ENCODE measurements around the gene EPG5.
"Not testable (repeated sequence)": the region's sequence is repeated elsewhere in the genome, so short reads cannot be mapped to it uniquely, and the experiment has no call there.

The EPG5 gene

DNA sequence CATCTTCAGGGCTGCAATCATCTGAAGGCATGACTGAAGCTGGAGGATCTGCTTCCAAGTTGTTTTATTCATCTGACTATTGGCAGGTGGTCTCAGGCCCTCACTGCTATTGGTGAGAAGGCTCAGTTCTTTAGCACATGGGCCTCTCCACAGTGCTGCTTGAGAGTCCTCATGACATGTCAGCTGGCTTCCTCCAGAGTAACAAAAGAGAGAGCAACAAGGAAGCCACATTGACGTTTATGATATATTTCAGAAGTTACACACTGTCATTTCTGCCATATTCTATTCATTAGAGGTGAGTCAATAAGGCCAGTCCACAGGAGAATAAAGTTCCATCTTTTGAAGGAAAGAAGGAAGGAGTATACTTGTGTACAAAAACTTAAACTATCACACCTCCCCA lies 149.6 kb downstream of the EPG5 start:
- no peak for DNase-seq (ENCODE audit: low spot score)
- no peak for FAIRE-seq

DNA sequence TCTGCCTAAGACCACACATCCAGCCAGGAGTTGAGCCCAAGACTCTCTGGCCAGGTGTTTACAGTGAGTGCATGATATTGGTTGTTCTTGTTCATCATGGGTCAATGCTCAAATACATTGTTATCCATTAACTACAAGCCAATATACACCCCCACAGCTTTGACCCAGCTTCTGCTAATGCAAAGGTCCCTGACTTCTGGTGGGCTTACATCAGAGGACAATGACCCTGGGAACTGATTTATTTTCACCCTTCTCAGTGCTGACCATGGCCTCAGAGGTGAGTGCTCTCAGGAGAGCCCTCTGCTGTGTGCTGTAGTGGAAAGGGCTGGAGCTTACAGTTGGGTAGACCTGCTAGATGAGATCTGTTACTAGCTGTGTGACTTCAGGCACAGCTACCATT lies 152.4 kb downstream of the EPG5 start:
- FAIRE-seq; DNase-seq (ENCODE audit: low spot score): not testable (repeated sequence)

DNA sequence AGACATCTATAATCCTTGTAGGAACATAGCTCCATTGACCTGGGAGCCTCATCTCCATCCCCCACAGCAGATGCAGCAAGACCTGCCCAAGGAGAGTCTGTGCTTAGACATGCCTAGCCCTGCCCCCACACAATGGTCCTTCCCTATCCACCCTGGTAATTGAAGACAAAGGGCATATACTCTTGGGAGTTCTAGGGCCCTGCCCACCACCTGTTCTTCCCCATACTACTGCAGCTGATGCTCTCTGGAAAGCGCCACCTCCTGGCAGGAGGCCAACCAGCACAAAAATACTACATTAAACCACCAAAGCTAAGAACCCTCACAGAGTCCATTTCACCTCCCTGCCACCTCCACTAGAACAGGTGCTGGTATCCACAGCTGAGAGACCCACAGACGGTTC lies 160.0 kb downstream of the EPG5 start:
- not testable (repeated sequence) for FAIRE-seq; DNase-seq (ENCODE audit: low spot score)

DNA sequence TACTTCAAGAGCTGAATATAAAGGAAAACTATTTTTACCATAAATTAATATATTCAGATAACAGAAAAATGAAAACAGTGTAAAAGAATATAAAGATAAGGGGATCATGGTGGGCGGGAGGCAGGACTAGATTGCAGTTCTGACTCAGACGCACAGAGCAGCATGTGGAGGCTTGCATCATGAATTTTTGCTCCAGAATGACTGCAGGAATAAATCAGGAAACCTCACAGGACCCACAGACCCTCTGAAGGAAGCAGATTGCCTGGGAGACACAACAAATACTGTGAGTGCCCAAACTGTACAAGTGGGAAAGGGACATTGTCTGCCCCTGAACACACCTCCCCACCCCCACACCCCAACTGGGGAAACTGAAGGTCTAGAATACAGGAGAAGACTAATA lies 160.9 kb downstream of the EPG5 start:
- DNase-seq (ENCODE audit: low spot score) (no peak), FAIRE-seq (no peak)

DNA sequence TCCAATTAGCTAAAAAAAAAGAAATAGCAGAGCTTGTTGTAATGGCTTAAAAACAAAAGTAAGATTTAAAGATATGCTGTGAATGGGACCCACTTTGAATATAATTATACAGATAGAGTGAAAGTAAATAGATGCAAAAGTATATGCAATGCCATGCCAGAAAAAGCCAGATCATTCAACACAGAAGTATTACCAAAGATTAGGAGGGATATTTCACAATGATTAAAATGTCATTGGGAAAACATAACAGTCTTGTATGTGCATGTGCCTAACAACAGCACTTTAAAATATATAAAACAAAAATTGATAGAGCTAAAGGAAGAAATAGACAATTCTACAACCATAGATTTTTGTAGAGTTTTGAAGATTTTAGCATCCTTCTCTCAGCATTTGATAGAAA lies 161.6 kb downstream of the EPG5 start:
- no peak for FAIRE-seq
- DNase-seq (ENCODE audit: low spot score), result no peak

DNA sequence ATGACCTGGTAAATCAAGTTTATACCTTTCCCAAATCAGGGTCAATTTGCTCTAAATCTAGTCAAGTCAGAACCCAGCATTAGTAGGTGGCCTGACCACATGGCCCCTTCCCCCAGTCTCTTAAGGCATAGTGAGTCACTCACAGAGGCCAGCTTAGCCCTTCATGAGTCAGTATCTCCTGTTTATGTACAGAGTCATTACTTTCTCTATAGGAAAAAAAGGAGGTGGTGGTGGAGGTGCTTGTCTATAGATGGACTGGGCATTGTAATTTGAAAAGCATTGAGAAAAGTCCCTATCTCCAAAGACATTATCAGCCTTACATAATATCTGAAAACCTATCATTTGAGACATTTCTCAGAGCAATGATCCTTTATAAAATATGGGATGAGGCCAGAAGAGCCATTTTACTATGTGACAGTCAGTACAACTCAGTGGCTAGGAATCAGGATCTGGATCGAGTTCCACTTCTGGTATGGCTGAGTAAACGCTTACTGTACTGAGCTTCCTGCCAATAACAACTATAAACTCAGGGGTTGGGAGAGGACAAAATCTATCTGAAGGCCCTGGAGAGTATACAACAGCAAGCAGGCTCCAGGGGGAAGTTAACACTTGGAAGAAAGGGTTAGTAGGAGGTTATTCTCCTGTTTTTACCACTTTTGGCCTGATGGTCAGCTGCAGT lies 164.2 kb downstream of the EPG5 start:
- DNase-seq (ENCODE audit: low spot score) (peak; percentile 89), FAIRE-seq (peak; percentile 86)

DNA sequence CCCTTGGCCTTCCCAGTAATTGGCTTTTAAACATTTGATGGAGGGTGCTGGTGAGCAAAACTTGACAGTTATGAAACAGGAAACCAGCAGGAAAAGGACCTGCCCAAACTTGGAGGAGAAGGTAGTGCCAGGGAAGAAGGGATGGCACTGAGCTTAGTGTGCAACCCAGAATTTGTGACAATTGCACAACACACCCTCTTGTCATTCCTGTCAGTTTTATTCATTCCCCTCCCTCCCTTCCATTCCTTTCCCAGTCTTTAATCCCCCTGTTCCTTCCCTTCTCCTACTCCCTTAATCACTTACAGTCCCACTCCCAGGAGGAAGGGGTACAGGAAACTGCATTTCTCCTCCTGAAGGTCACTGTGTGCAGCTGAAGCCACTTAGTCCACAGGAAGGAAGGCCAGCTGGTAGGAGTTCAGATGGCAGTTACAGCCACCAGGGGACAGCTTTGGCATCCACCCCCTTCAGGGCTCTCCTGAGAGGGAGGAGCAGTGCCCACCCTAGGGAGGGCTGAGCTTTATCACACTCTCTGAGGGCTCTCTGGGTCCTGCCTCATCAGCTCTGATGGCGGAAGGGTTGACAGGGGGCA lies 165.6 kb downstream of the EPG5 start:
- FAIRE-seq (no peak), DNase-seq (ENCODE audit: low spot score) (no peak)

Data from RCC 7860 (cell line).